ENCODE data around the gene TOB1. TPM values are rescaled to one million over a fixed set of nuclear protein-coding genes. Genes with fewer than 3 reads are reported as not detected.

The TOB1 gene
- total and polyA plus RNA-seq, 8 donors, result 30.1 to 346 (median 80.0) TPM

GRCh38 chr17:50848711-50849110 lies 17.4 kb downstream of the TOB1 start:
- Histone ChIP-seq H3K4me3 (no peak overlapping the region), H3K36me3 (no peaks in the 10 kb centered on the region), H3K27ac (no peak overlapping the region), H3K9me3 (no peaks in the 10 kb centered on the region), H3K4me1 (peaks cover 0 to 24% (median 20%) of the 10 kb centered on the region in 4 donors), H3K27me3 (no peaks in the 10 kb centered on the region)
- intact Hi-C loops (cut with DNase I; ENCODE audit: low total_unique reads), result loop anchor here (5.0 to 10.0 kb wide), 2 partner anchors 109 to 304 kb away; partner anchors contain the start of gene SPATA20
- WGBS, 5 donors, result 61 to 79% (median 69%) methylated on average over 2 of the region's 2 CpGs
- no peak for TF ChIP-seq POLR2A (IDR thresholded peaks at IDR 0.05)
- no peak for TF ChIP-seq EP300 (IDR thresholded peaks at IDR 0.05)
- TF ChIP-seq POLR2AphosphoS5 (IDR thresholded peaks at IDR 0.05), result no peak
- TF ChIP-seq CTCF (IDR thresholded peaks at IDR 0.05), result no peak
- no peak for DNase-seq

- Histone ChIP-seq H3K9me3 (no peaks in the 10 kb centered on the region), H3K27me3 (no peaks in the 10 kb centered on the region), H3K4me1 (peaks cover 0 to 17% (median 14%) of the 10 kb centered on the region in 4 donors), H3K36me3 (no peaks in the 10 kb centered on the region), H3K4me3 (no peak overlapping the region), H3K27ac (no peak overlapping the region)
- DNase-seq, result no peak
- intact Hi-C loops (cut with DNase I; ENCODE audit: low total_unique reads), result loop anchor here (5.0 to 10.0 kb wide), 2 partner anchors 109 to 303 kb away; partner anchors contain the start of gene SPATA20
- 80 to 94% (median 85%) methylated on average over 3 of the region's 3 CpGs for WGBS, 5 donors
- TF ChIP-seq CTCF (IDR thresholded peaks at IDR 0.05) (no peak), POLR2AphosphoS5 (IDR thresholded peaks at IDR 0.05) (no peak), POLR2A (IDR thresholded peaks at IDR 0.05) (no peak), EP300 (IDR thresholded peaks at IDR 0.05) (no peak)
These were observed 18.1 kb downstream of the TOB1 start for GRCh38 chr17:50848039-50848438.

GRCh38 chr17:50847566-50847965 lies 18.6 kb downstream of the TOB1 start:
- Histone ChIP-seq H3K4me3 (no peak overlapping the region), H3K9me3 (no peaks in the 10 kb centered on the region), H3K27ac (no peak overlapping the region), H3K4me1 (peaks cover 0 to 12% (median 9%) of the 10 kb centered on the region in 4 donors), H3K27me3 (no peaks in the 10 kb centered on the region), H3K36me3 (no peaks in the 10 kb centered on the region)
- TF ChIP-seq CTCF (IDR thresholded peaks at IDR 0.05), result no peak
- no peak for TF ChIP-seq EP300 (IDR thresholded peaks at IDR 0.05)
- no peak for TF ChIP-seq POLR2AphosphoS5 (IDR thresholded peaks at IDR 0.05)
- no peak for TF ChIP-seq POLR2A (IDR thresholded peaks at IDR 0.05)
- intact Hi-C loops (cut with DNase I; ENCODE audit: low total_unique reads), result loop anchor here (5.0 to 10.0 kb wide), 2 partner anchors 110 to 303 kb away; partner anchors contain the start of gene SPATA20
- DNase-seq, result no peak
- 95 to 98% (median 97%) methylated on average over 4 of the region's 4 CpGs for WGBS, 5 donors

- Histone ChIP-seq H3K9me3 (no peaks in the 10 kb centered on the region), H3K4me1 (peaks cover 0 to 3% (median 0%) of the 10 kb centered on the region in 4 donors), H3K27ac (no peak overlapping the region), H3K4me3 (no peak overlapping the region), H3K27me3 (no peaks in the 10 kb centered on the region), H3K36me3 (no peaks in the 10 kb centered on the region)
- WGBS, 5 donors, result 86 to 91% (median 87%) methylated on average over 11 to 12 of the region's 12 CpGs
- TF ChIP-seq POLR2A (IDR thresholded peaks at IDR 0.05), result no peak
- no peak for TF ChIP-seq CTCF (IDR thresholded peaks at IDR 0.05)
- TF ChIP-seq EP300 (IDR thresholded peaks at IDR 0.05), result no peak
- no peak for TF ChIP-seq POLR2AphosphoS5 (IDR thresholded peaks at IDR 0.05)
- DNase-seq, result no peak
- intact Hi-C loops (cut with DNase I; ENCODE audit: low total_unique reads), result loop anchor here (5.0 to 10.0 kb wide), 2 partner anchors 112 to 301 kb away; partner anchors contain the start of gene SPATA20
These were observed 20.7 kb downstream of the TOB1 start for GRCh38 chr17:50845240-50846147.

All from stomach (tissue), 9 donors.